HG03460 (cell line): ENCODE results near the gene CCDC177.

Experiments
- ATAC-seq: cut with Tn5 transposase; IDR thresholded peaks from one replicate; pipeline ENCODE4 v1.9.1; 2021; ENCODE audit not compliant: unreplicated experiment

Gene CCDC177

DNA sequence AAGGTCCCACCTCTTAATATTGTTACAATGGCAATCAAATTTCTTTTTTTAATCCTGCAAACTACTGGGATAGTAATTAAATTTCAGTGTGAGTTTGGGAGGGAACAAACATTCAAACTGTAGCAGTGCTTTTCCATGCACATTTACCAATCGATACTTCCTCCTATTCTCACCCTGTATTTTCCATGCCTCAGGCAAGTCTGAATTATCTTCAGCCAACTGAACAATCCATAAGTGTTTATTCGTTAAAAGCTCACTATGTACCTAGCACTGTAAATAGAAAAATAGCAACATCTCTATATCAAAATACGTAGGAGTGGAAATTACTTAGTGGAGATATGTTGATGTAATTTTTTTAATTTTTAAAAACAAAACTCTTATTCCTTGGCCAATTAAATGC lies 43.5 kb downstream of the CCDC177 start:
- ATAC-seq: no peak

DNA sequence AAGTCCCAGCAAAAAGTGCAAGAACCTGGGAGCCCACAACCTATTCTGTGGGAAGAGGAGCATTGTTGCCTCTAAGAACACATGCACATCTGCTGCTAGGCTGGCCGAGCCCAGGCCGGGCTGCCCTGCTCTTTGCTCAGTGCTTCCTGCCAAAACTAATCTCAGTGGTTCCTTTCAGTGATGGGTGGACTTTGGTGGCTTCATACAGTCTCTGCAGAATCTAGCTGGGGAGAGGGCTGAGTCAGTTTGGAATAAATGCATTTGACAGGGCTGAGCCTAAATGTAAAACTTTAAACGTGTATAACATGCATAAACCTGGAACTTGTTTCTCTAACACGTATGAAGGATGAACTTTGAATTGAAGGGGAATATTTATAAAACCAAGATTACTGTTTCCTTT lies 44.6 kb downstream of the CCDC177 start:
- no peak for ATAC-seq

GRCh38 chr14:69529563-69529962 lies 45.1 kb downstream of the CCDC177 start:
- ATAC-seq: no peak

GRCh38 chr14:69528930-69529329 lies 45.7 kb downstream of the CCDC177 start:
- ATAC-seq: no peak

- ATAC-seq: no peak
These were observed 46.5 kb downstream of the CCDC177 start for GRCh38 chr14:69528143-69528542.

DNA sequence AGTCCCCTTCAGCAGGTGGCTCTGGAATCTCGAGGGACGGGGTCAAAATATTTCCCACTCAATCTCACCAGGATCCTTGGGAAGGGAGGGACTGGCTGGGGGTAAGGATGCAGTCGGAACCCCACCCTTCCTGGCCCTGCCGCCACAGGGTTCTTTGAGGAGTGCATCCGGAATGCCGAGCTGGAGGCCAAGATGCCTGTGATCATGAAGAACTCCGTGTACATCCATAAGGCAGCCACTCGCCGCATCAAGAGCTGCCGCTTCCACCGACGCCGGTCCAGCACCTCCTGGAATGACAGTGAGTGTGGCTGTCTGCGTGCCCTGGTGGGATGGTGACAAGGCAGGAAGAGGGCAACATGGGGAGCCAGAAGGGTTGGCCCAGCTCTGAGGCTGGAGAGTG lies 47.0 kb downstream of the CCDC177 start:
- ATAC-seq: no peak

DNA sequence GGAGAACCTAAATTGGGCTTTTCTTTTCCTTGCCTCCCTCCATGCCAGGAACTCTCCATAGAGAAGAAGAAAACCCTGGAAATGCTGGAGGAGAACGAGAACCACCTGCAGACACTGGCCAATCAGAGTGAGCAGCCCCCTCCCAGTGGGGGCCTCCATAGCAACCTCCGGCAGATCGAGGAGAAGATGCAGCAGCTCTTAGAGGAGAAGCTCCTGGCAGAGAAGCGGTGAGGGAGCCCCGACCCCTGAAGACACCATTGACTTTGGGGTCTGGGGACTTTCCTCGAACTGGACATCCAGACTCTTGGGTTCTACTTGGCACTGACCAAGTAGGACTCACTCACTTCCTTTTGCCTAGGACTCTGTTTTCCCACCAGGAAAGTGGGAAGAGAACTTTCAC lies 48.8 kb downstream of the CCDC177 start:
- no peak for ATAC-seq

DNA sequence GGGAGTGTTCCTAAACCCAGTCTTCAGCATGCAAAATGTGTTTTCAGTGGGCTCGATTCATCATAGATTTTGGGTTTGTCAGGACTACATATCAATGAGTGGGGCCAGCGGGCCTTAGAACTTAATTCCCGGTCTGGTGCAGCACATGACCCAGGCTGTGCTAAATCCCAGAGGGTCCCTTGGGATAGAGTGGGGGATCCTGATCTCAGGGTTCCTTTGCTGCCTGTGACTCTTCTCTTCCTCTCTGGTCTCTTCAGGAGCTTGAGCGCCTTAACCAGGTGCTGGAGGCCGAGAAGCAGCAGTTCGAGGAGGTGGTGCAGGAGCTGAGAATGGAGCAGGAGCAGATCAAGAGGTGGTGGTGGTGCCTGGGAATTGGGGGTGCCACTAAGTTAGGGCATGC lies 52.6 kb downstream of the CCDC177 start:
- ATAC-seq: no peak
